GM12801 (cell line): ENCODE results near the gene CDC42EP3.

ENCODE experiments used
- TF ChIP-seq, protein P1 (sequence below): IDR thresholded peaks from one replicate; pipeline ENCODE4 v1.5.1; 2011; ENCODE audit warnings: control low read depth; ENCODE audit not compliant: insufficient read length; ENCODE audit errors: extremely low read depth

CDC42EP3 gene

DNA sequence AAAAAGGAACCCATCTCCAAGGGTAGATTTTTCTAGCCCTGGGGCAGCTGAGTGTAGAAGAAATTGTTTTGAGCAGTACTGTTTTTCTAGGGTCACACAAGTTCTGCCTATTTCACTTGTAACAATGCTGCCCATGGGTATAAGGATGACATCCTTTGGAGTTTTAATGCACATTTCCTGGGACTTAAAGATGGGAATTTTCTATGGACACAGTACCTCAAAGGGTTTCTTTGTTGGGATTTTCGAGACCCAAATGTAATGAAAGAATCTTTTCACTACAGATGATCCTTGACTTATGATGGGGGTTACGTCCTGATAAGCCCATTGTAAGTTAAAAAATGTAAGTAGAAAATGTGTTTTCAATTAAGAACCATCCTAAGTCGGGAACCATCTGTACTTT is 31.8 kb downstream of the CDC42EP3 start:
- TF ChIP-seq, protein P1, sequence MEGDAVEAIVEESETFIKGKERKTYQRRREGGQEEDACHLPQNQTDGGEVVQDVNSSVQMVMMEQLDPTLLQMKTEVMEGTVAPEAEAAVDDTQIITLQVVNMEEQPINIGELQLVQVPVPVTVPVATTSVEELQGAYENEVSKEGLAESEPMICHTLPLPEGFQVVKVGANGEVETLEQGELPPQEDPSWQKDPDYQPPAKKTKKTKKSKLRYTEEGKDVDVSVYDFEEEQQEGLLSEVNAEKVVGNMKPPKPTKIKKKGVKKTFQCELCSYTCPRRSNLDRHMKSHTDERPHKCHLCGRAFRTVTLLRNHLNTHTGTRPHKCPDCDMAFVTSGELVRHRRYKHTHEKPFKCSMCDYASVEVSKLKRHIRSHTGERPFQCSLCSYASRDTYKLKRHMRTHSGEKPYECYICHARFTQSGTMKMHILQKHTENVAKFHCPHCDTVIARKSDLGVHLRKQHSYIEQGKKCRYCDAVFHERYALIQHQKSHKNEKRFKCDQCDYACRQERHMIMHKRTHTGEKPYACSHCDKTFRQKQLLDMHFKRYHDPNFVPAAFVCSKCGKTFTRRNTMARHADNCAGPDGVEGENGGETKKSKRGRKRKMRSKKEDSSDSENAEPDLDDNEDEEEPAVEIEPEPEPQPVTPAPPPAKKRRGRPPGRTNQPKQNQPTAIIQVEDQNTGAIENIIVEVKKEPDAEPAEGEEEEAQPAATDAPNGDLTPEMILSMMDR = no peak

DNA sequence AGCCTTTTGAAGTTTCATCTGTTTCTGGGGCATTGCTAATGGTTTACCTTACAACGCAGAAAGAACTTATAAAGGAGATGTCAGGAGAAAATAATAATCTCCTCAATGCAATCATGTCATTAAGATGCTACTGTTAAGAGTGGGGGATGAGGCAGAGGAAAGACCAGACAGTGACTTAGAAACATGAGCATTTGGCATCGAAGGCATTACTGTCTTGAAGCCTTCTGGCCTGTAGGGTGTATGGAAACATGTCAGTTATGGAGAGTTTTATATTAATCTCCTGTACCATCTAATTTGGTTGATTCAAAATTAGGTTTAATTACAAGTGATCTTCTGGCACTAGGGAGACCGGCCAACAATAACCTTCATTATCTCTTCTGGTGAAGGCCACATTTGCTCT is 32.5 kb downstream of the CDC42EP3 start:
- TF ChIP-seq, protein P1 = no peak

DNA sequence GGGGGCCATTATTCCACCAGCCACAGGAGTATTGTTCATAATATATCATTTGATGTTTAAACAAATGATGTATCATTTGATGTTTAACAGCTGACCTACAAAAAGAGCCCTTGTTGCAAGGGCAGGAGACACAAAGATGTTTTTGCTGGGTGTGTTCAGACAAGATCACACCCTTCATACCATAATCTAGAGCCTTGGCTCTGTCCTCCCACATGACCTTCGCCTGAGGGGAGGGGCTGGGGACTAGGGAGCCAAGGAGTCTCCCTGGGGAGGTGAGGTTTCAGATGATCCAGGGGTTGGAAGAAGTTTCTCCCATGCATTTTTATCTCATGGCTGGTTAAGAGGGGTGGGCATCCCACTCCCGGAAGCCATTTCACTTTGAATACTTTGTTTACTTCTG is 33.5 kb downstream of the CDC42EP3 start:
- TF ChIP-seq, protein P1 = no peak

DNA sequence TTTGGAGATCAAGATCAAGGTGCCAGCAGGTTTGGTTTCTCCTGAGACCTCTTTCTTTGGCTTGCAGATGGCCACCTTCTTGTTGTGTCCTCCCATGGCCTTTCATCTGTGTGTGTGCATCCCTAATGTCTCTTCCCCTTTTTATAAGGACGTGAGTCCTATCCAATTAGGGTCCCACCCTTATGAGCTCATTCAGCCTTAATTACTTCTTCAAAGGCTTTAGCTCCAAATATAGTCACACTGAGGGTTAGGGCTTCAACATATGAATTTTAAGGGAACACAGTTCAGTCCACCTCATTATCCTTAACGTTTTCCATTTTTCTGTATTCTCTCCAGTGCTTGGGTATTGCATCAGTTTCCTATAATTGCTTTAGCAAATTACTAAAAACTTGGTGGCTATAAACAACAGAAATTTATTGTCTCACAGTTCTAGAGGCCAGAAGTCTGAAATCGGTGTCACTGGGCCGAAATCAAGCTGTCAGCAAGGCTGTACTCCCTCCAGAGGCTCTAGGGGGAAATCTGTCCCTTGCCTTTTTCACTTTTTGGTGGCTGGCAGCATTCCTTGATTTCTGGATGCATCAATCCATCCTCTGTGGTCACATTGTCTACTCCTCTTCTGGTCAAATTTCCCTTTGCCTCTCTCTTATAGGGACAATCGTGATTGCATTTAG is 34.1 kb downstream of the CDC42EP3 start:
- TF ChIP-seq, protein P1 = no peak

DNA sequence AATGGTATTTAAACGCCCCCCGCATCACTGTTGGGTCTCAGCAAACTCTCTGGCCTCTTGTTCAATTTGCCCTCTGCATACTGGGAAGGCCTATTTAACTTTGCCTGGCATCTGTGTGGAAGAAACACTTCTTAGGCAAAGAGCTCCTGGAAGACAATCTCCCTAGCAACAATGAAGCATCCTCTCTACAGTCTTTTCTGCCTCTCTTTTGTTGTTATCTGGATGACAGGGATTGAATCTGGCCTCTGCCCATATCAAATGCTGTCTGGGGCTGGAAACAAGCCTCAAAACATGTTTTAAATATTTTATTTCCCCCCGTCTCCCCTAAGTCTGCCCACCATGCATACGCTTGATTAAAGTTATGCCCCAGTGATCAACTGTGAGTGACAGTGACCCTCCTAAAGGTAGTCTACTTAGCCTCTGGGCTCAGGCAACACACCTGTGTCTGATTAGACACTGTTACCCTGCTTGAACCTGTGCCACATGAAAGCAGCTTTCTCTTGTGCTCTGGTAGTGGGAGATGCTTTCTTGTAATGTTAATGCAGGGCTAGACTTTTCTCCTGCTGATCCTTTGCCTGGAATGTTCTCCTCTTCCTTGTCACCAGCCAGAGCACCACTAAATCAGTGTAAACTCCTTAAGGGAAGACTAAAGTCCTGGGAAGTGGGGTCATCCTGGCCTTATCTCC is 34.9 kb downstream of the CDC42EP3 start:
- TF ChIP-seq, protein P1 = no peak

DNA sequence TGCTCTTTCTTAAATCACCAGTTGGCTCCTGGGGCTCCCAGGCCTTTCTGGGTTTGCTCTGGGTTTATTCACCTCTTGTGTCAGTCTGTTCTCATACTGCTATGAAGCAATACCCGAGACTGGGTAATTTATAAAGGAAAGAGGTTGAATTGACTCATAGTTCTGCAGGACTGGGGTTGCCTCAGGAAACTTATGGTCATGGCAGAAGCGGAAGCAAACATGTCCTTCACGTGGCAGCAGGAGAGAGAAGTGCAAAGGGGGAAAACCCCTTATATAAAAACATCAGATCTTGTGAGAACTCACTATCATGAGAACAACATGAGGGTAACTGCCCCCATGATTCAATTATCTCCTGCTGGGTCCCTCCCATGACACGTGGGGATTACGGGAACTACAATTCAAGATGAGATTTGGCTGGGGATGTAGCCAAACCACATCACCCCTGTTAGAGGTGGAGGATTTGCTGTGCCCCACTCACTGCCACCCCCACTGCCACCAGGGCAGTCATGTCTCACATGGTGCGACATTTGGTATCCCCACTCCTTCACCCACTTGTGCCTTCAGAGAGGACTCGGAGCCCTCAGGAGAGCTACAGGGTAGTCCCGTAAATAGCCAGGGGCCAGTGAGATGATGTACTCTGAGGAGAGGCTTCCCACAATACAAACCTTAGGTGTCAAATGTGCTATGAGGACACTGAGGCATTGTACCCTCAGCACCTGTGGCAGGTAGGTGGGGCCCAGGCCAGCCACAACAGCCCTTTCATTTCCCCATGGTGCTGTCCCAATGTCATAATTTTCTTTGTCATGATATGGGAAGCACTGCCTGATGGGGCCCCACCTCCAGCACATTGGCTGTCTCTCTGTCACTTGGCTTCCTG is 35.7 kb downstream of the CDC42EP3 start:
- TF ChIP-seq, protein P1 = no peak

DNA sequence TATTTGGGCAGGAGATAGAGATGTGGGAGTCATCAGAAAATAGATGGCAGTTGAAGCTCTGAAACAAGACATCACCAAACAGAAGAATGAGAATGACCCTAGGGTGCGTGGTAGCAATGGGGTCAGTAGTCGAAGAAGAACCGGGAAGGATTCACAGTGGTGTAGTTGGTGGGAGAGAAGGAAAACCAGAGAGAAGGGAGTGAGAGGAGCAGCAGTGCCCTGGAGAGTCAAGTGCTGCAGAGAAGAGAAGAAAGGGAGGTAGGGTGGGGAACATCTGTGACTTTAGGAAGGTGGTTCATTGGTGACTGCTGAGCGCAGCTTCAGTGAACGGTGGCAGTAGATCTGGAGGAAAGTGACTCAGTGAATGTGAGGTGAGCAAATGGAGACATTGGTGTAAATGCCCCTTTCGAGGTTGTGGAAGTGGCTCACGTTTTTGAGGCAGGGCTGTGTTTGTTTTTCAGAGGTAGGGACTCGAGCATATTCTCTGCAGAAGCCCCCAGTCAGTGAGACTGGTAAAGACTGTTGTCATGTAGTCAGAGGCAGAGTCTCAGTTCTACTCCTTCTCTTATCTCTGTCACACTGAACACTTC is 36.4 kb downstream of the CDC42EP3 start:
- TF ChIP-seq, protein P1 = no peak
